PC-9 (cell line): ENCODE measurements around the gene SYT2. TPM values are rescaled to one million over a fixed set of nuclear protein-coding genes. Genes with fewer than 3 reads are reported as not detected.
A peak's percentile ranks its signal among the peaks of the same experiment; 100 is the strongest.

Experiments used
- BruUV-seq: library from RNA; stranded (reverse); fragments of 400-500 nt; replicated peaks from 2 replicates; lab custom pipeline; 2021; lab: Mats Ljungman, UMichigan
- CTCF ChIA-PET: fragments of 300-600 bp; sonication (Branson Sonifier 250); formaldehyde crosslinking; loops from one replicate; lab custom pipeline; 2022; ENCODE audit warnings: antibody characterized with exemption; lab: Charles Lee
- POLR2A ChIA-PET: fragments of 300-600 bp; sonication (Branson Sonifier 250); formaldehyde crosslinking; loops from one replicate; lab custom pipeline; 2022; ENCODE audit warnings: antibody characterized with exemption; ENCODE audit not compliant: unreplicated experiment; lab: Charles Lee
- DNase-seq, 2 experiments: peaks; one replicate each; pipeline versions ENCODE4 v3.0.0 to v3.0.0-alpha.2; 2015 to 2022; ENCODE audit warnings: mixed read lengths in 1 of 2
- H2AFZ ChIP-seq: fragments of 200-600 bp; sonication (generic); 2 replicates; pipeline ENCODE4 v1.8.1; 2017; ENCODE audit warnings: antibody characterized with exemption
- H3F3A ChIP-seq: fragments of 200-600 bp; sonication (generic); 2 replicates; pipeline ENCODE4 v1.8.1; 2017; ENCODE audit warnings: antibody characterized with exemption, mild to moderate bottlenecking, low read depth; ENCODE audit not compliant: insufficient read depth
- H3K27ac ChIP-seq: fragments of 200-600 bp; sonication (generic); 2 replicates; pipeline ENCODE4 v1.6.1; 2016; ENCODE audit warnings: mixed run types
- H3K27me3 ChIP-seq: fragments of 200-600 bp; sonication (generic); 2 replicates; pipeline ENCODE4 v1.6.1; 2016; ENCODE audit warnings: low read depth, mixed run types; ENCODE audit not compliant: insufficient read depth
- H3K36me3 ChIP-seq: fragments of 200-600 bp; sonication (generic); 2 replicates; pipeline ENCODE4 v1.6.1; 2016; ENCODE audit warnings: low read depth, mixed run types
- H3K4me1 ChIP-seq: fragments of 200-600 bp; sonication (generic); replicated peaks from 2 replicates; pipeline ENCODE4 v1.6.1; 2016; ENCODE audit warnings: mixed run types; ENCODE audit not compliant: insufficient read depth
- H3K4me2 ChIP-seq: fragments of 200-600 bp; sonication (generic); 2 replicates; pipeline ENCODE4 v1.6.1; 2017; ENCODE audit warnings: mixed run types
- H3K4me3 ChIP-seq: fragments of 200-600 bp; sonication (generic); 2 replicates; pipeline ENCODE4 v1.6.1; 2016; ENCODE audit warnings: mixed run types
- H3K79me2 ChIP-seq: fragments of 200-600 bp; sonication (generic); 2 replicates; pipeline ENCODE4 v1.6.1; 2017; ENCODE audit warnings: low read depth, mixed run types
- H3K9me2 ChIP-seq: fragments of 200-600 bp; sonication (generic); 2 replicates; pipeline ENCODE4 v1.8.1; 2017; ENCODE audit warnings: mild to moderate bottlenecking; ENCODE audit not compliant: insufficient read depth
- H3K9me3 ChIP-seq: fragments of 200-600 bp; sonication (generic); 2 replicates; pipeline ENCODE4 v1.8.1; 2016; ENCODE audit warnings: low read depth; ENCODE audit not compliant: insufficient read depth
- H4K20me1 ChIP-seq: fragments of 200-600 bp; sonication (generic); 2 replicates; pipeline ENCODE4 v1.8.1; 2017; ENCODE audit not compliant: insufficient read depth
- EZH2 ChIP-seq: fragments of 200-600 bp; sonication (generic); IDR thresholded peaks from 2 replicates; pipeline ENCODE4 v1.8.0; 2017; ENCODE audit warnings: antibody characterized with exemption, low read depth
- intact Hi-C: fragments of 100-400 bp; cut with micrococcal nuclease; formaldehyde crosslinking; loops from one replicate; pipeline ENCODE4 v1.10.0; 2022; ENCODE audit not compliant: unreplicated experiment
- total RNA-seq: library from RNA; stranded (reverse); gene quantifications from 2 replicates; pipeline ENCODE4 v1.2.3, GENCODE V29; 2021
- TF ChIP-seq, protein P1 (sequence below): fragments of 200-600 bp; sonication (generic); conservative IDR thresholded peaks from 2 replicates; pipeline ENCODE4 v1.6.1; 2017; ENCODE audit warnings: mixed run types, antibody characterized with exemption, mild to moderate bottlenecking, moderate library complexity

SYT2 gene
- total RNA-seq, 1 experiment from 2014 or later: 0.07 TPM

DNA sequence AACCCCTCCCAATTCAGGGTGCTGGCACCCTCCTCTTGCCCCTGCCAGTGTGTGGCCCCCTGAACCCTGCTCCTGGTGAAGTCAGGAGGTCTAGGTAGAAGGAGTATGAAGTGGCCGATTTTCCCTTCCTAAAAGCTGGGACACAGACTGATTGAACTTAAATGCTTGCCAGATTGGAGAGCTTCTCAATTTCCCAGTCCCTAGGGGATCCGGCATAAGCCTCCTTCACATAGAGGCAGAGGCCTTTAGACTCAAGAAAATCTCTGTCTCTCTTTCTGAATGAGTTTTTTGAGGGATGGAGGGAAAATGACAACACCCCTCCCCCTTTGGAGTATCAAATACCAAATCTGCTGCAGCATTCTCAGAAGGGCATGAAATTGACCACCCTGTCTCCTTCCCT lies 51.5 kb downstream of the SYT2 start:
- intact Hi-C loops: no loop called here
- Histone ChIP-seq H3K4me1 (no peaks in the 10 kb centered on the region), H3F3A (no peaks in the 10 kb centered on the region), H3K79me2 (no peaks in the 10 kb centered on the region), H3K9me2 (no peaks in the 10 kb centered on the region), H3K4me2 (no peak overlapping the region), H3K27me3 (peaks cover 98% of the 10 kb centered on the region), H3K9me3 (no peaks in the 10 kb centered on the region), H3K36me3 (no peaks in the 10 kb centered on the region), H2AFZ (no peak overlapping the region), H4K20me1 (no peaks in the 10 kb centered on the region), H3K4me3 (no peak overlapping the region), H3K27ac (no peak overlapping the region)
- TF ChIP-seq EZH2: no peak
- TF ChIP-seq, protein P1, sequence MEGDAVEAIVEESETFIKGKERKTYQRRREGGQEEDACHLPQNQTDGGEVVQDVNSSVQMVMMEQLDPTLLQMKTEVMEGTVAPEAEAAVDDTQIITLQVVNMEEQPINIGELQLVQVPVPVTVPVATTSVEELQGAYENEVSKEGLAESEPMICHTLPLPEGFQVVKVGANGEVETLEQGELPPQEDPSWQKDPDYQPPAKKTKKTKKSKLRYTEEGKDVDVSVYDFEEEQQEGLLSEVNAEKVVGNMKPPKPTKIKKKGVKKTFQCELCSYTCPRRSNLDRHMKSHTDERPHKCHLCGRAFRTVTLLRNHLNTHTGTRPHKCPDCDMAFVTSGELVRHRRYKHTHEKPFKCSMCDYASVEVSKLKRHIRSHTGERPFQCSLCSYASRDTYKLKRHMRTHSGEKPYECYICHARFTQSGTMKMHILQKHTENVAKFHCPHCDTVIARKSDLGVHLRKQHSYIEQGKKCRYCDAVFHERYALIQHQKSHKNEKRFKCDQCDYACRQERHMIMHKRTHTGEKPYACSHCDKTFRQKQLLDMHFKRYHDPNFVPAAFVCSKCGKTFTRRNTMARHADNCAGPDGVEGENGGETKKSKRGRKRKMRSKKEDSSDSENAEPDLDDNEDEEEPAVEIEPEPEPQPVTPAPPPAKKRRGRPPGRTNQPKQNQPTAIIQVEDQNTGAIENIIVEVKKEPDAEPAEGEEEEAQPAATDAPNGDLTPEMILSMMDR: no peak
- no TSS peak for BruUV-seq
- no peak for DNase-seq
- CTCF ChIA-PET: no interaction called here
- POLR2A ChIA-PET: no interaction called here

DNA sequence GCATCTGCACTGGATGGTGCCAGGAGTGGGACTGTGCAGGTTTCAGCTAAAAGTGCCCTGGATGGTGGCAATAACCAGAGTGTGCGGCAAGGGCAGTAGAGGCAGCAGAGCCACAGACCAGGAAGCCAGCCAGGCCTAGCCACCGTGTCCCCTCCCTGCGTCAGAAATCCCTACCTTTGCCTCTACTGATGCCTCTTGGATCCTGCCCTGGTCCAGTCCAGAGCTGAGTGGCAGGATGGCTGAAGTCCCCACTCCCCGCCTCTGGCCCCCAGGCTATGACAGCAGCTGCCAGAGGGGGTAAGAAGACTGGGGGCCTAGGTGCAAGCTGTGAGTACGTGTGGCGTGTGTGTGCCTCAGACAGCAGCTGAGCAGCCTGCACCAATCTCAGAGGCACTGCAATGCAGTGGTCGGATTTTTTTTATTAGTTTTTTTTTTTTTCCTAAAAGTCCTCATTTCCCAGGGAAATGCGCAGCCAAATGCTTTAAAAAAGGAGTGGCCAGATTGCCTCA lies 51.9 kb downstream of the SYT2 start:
- intact Hi-C loops: no loop called here
- ChIA-PET CTCF (no interaction called here), POLR2A (no interaction called here)
- no peak overlapping the region for H3K27ac ChIP-seq
- H3K27me3 ChIP-seq: peaks cover 98% of the 10 kb centered on the region
- no TSS peak for BruUV-seq
- no peaks in the 10 kb centered on the region for H3K36me3 ChIP-seq
- H3K4me3 ChIP-seq: no peak overlapping the region
- H3K9me2 ChIP-seq: no peaks in the 10 kb centered on the region
- no peak overlapping the region for H3K4me2 ChIP-seq
- no peak for DNase-seq
- no peaks in the 10 kb centered on the region for H3K9me3 ChIP-seq
- H3F3A ChIP-seq: no peaks in the 10 kb centered on the region
- no peaks in the 10 kb centered on the region for H3K79me2 ChIP-seq
- H3K4me1 ChIP-seq: no peaks in the 10 kb centered on the region
- H4K20me1 ChIP-seq: no peaks in the 10 kb centered on the region
- no peak for TF ChIP-seq EZH2
- TF ChIP-seq, protein P1: no peak
- no peak overlapping the region for H2AFZ ChIP-seq

DNA sequence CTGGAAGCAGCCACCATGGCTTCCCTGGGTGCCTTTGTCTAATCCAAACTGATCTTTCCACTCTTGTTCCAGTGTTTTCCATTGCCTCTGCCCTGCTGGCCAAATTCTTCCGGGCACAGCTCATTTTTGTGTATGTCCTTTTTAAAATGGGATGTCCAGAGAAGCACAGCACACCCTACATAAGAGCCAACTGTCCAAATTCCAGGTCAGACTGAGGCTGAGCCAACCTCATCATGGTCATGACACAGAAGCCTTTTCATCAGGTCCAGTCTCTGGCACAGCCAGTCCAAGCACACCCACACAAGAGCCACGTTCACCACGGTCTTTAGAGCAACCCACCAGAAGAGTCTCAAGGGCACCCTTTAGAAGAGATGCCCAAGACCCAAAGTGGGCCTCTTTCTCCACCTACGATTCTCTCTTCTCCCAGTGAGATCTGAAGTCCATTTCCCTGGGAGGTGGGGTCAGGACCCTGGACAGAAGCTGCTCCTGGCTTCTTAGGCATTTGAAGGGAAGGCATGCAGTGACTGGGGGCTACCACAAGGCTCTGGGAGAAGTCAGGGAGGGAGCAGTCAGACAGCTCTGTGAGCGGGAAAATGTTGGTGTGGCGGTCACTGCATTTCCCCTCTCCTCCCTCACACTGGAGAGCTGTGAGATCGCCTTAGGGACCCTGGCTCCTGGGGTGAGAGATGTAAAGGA lies 53.2 kb downstream of the SYT2 start:
- H3K4me1 ChIP-seq: no peaks in the 10 kb centered on the region
- peaks cover 98% of the 10 kb centered on the region for H3K27me3 ChIP-seq
- no peak overlapping the region for H3K27ac ChIP-seq
- intact Hi-C loops: no loop called here
- no peak overlapping the region for H3K4me3 ChIP-seq
- no peaks in the 10 kb centered on the region for H3K79me2 ChIP-seq
- no TSS peak for BruUV-seq
- CTCF ChIA-PET: no interaction called here
- TF ChIP-seq EZH2: no peak
- TF ChIP-seq, protein P1: no peak; the same call in 1 of the 2 replicates
- no peak overlapping the region for H2AFZ ChIP-seq
- DNase-seq: peak in 1 of 2 experiments; percentile 22
- H4K20me1 ChIP-seq: no peaks in the 10 kb centered on the region
- no peaks in the 10 kb centered on the region for H3K9me3 ChIP-seq
- H3F3A ChIP-seq: no peaks in the 10 kb centered on the region
- no peak overlapping the region for H3K4me2 ChIP-seq
- POLR2A ChIA-PET: no interaction called here
- no peaks in the 10 kb centered on the region for H3K36me3 ChIP-seq
- no peaks in the 10 kb centered on the region for H3K9me2 ChIP-seq
